AG09319 (cell line): Measurements from ENCODE around the gene CHD9.
A peak's percentile ranks its signal among the peaks of the same experiment; 100 is the strongest.

Source experiments
- DNase-seq: peaks from one replicate; pipeline ENCODE4 v3.0.0-alpha.2; 2010; ENCODE audit warnings: low read depth; ENCODE audit errors: extremely low read depth
- CTCF ChIP-seq: IDR thresholded peaks from 2 replicates; pipeline ENCODE4 v1.5.1; 2011; ENCODE audit warnings: low read depth, mild to moderate bottlenecking, inconsistent platforms, low read length, moderate library complexity

Gene CHD9

GRCh38 chr16:53085369-53085843 is 30.6 kb downstream of the CHD9 start:
- DNase-seq = no peak
- no peak for TF ChIP-seq CTCF

- no peak for TF ChIP-seq CTCF
- DNase-seq = no peak
Observed at GRCh38 chr16:53085931-53086421, 31.2 kb downstream of the CHD9 start.

GRCh38 chr16:53087101-53087500 is 32.3 kb downstream of the CHD9 start:
- DNase-seq = no peak

GRCh38 chr16:53089434-53090285 is 34.9 kb downstream of the CHD9 start:
- DNase-seq = no peak
- TF ChIP-seq CTCF = no peak

More at GRCh38 chr16:53087101-53087500, 32.3 kb downstream of the CHD9 start:
- TF ChIP-seq CTCF = no peak

- TF ChIP-seq CTCF = no peak
Observed at GRCh38 chr16:53090286-53090590, 35.4 kb downstream of the CHD9 start.

GRCh38 chr16:53090591-53091411 is 36.0 kb downstream of the CHD9 start:
- peak; percentile 98 for DNase-seq
- TF ChIP-seq CTCF = no peak

More at GRCh38 chr16:53090286-53090590, 35.4 kb downstream of the CHD9 start:
- DNase-seq = no peak
